K562 (cell line): ENCODE results near the gene SNX25. TPM values are rescaled to one million over a fixed set of nuclear protein-coding genes. Genes with fewer than 3 reads are reported as not detected.

ENCODE experiments used
- BCOR ChIP-seq: fragments of 450-650 bp; IDR thresholded peaks from 2 replicates; pipeline ENCODE4 v1.6.1; 2016
- CC2D1A ChIP-seq: fragments of 450-650 bp; IDR thresholded peaks from 2 replicates; pipeline ENCODE4 v1.6.1; 2017; ENCODE audit warnings: mild to moderate bottlenecking
- ELF2 ChIP-seq: fragments of 250-450 bp; sonication (Bioruptor Pico); IDR thresholded peaks from 2 replicates; pipeline ENCODE4 v1.5.0; 2021; ENCODE audit warnings: mild to moderate bottlenecking
- FOXA1 ChIP-seq: fragments of 450-650 bp; IDR thresholded peaks from 2 replicates; pipeline ENCODE4 v1.6.1; 2016; ENCODE audit warnings: mild to moderate bottlenecking, borderline replicate concordance
- GABPA ChIP-seq: fragments of 200-800 bp; sonication (Bioruptor generic); conservative IDR thresholded peaks from 2 replicates; pipeline ENCODE4 v1.6.1; 2016; ENCODE audit warnings: low read depth, missing genetic modification characterization, missing compliant biosample characterization
- MCM7 ChIP-seq, 2 experiments: fragments of 450-650 bp; IDR thresholded peaks; 2 replicates each; pipeline ENCODE4 v1.6.1; 2016 to 2018
- NFE2 ChIP-seq: IDR thresholded peaks from 2 replicates; pipeline ENCODE4 v1.6.1; 2014; ENCODE audit warnings: antibody characterized with exemption, low read depth
- NRF1 ChIP-seq, 2 experiments: fragments of 450-650 bp; IDR thresholded peaks in 1 of 2; conservative IDR thresholded peaks in 1 of 2; 2 replicates each; pipeline ENCODE4 v1.6.1; 2014; ENCODE audit warnings: mild to moderate bottlenecking in 2 of 2
- PHB ChIP-seq: fragments of 250-450 bp; sonication (Bioruptor Pico); IDR thresholded peaks from 2 replicates; pipeline ENCODE4 v1.5.0; 2021
- PML ChIP-seq: IDR thresholded peaks from 2 replicates; pipeline ENCODE4 v1.6.1; 2012; ENCODE audit warnings: low read length, inconsistent platforms
- TBP ChIP-seq: optimal IDR thresholded peaks from 2 replicates; pipeline ENCODE3; 2011; ENCODE audit warnings: low read depth, low read length, improper control_type of control experiment
- TCF3 ChIP-seq: sonication (generic); formaldehyde crosslinking; IDR thresholded peaks from 2 replicates; pipeline ENCODE4 v1.4.0; 2020; ENCODE audit warnings: mild to moderate bottlenecking, missing genetic modification reagents
- TRIM28 ChIP-seq: fragments of 450-650 bp; IDR thresholded peaks from 2 replicates; pipeline ENCODE4 v1.6.1; 2017
- ZNF224 ChIP-seq: sonication (generic); formaldehyde crosslinking; IDR thresholded peaks from 2 replicates; pipeline ENCODE4 v1.8.0; 2022; ENCODE audit warnings: mild to moderate bottlenecking, missing genetic modification reagents
- ZNF444 ChIP-seq: fragments of 250-450 bp; sonication (Bioruptor Pico); IDR thresholded peaks from 2 replicates; pipeline ENCODE4 v1.4.0; 2020; ENCODE audit warnings: mild to moderate bottlenecking, moderate library complexity
- polyA plus RNA-seq, 8 experiments: library from polyadenylated mRNA; depleted of rRNA in 4 of 8; stranded (reverse) in 5 of 8; unstranded in 3 of 8; fragments of >200 nt; fragmentation: Nextera tagmentation in 2 of 8; fragmentation: Illumina TruSeq in 1 of 8; extraction: Ambion mirVana in 2 of 8; extraction: Trizol in 1 of 8; gene quantifications; 2 replicates each; pipeline versions ENCODE4 v1.2.1 to v1.2.3, GENCODE V29; 2011 to 2014; ENCODE audit warnings: inconsistent platforms in 1 of 8, missing spikeins in 1 of 8
- total RNA-seq, 7 experiments: library from RNA; depleted of rRNA in 6 of 7; stranded (reverse); fragments of >200 nt in 6 of 7; fragmentation: Illumina TruSeq in 2 of 7; extraction: Trizol in 2 of 7; gene quantifications; 2 replicates each; pipeline versions ENCODE4 v1.2.1 to v1.2.3, GENCODE V29; 2011 to 2021; ENCODE audit warnings: low replicate concordance in 1 of 7
- TF ChIP-seq, protein P1 (sequence below): IDR thresholded peaks from 2 replicates; pipeline ENCODE4 v1.6.1; 2016; ENCODE audit warnings: missing genetic modification characterization, missing compliant biosample characterization
- TF ChIP-seq, protein P2 (sequence below), 2 experiments: fragments of 450-650 bp; formaldehyde crosslinking in 1 of 2; IDR thresholded peaks; 2 replicates each; pipeline versions ENCODE4 v1.4.0 to v1.6.1; 2014 to 2020; ENCODE audit warnings: mild to moderate bottlenecking in 2 of 2, borderline replicate concordance in 1 of 2, low read depth in 1 of 2
- TF ChIP-seq, protein P3 (sequence below): fragments of 250-450 bp; sonication (Bioruptor Pico); IDR thresholded peaks from 2 replicates; pipeline ENCODE4 v1.4.0; 2020; ENCODE audit warnings: borderline replicate concordance

The SNX25 gene
- total and polyA plus RNA-seq, 9 of the 15 experiments (the other 6 are each of a cell fraction or from before 2014, with no cell fraction given), result 2.5 to 23.4 (median 13.3) TPM

DNA sequence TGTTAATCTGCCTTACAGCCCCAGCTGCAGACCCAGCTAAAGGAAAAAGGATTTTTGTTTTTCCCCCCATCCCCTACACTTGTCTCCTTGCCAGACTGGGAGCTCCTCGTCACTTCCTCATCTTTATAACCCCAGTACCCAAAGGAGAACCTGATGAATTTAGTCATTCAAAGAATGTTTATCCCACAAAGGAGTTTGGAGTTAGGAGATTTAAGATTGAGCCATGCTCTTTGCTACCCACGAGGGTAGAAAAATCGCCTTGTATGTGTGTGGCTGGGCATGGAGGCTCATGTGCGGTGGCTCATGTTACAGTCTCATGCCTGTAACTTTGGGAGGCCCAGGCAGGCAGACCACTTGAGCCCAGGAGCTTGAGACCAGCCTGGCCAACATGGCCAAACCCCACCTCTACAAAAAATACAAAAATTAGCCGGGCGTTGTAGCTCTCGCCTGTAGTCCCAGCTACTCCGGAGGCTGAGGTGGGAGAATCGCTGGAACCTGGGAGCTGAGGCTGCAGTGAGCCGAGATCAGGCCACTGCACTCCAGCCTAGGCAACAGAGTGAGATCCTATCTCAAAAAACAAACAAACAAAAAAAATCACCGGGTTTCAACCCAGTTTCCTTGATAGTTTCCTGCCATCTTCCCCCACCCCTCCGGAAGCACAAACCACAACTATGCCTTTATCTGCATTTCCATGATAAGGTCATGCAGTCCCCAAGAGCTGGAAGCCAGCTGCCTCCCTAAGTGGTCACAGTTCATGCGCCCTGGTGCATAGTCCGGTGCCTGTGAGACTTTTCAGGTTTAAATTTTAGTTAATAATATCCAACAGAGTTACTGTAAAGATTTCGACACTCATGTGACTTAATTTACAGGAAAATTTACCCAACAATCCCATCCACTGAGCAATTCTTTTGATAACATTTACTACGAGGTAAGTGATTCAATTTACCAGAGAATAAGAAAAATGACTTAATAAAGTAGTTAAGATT, 7.1 kb upstream of the SNX25 start (continued):
- TF ChIP-seq MCM7 (IDR thresholded peaks at IDR 0.05) (no peak), ZNF224 (CRISPR knock-in tag) (no peak), CC2D1A (no peak), NFE2 (no peak), BCOR (0 out of 2 replicates have a peak, but pooled peaks have one; percentile 15), TBP (peak; percentile 40), PHB (CRISPR knock-in tag) (no peak), TRIM28 (no peak), GABPA (tag) (peak; percentile 73), TCF3 (peak; percentile 68), FOXA1 (no peak), PML (peak; percentile 56; the same call in 1 of the 2 replicates), NRF1 (conservative IDR thresholded peaks at IDR 0.05 in 1 of 2, IDR thresholded peaks at IDR 0.05 in 1 of 2) (peak in 1 of 2 experiments; percentile 28; a peak in 1 of 4 replicates), ELF2 (no peak), ZNF444 (no peak)
- TF ChIP-seq, protein P1, sequence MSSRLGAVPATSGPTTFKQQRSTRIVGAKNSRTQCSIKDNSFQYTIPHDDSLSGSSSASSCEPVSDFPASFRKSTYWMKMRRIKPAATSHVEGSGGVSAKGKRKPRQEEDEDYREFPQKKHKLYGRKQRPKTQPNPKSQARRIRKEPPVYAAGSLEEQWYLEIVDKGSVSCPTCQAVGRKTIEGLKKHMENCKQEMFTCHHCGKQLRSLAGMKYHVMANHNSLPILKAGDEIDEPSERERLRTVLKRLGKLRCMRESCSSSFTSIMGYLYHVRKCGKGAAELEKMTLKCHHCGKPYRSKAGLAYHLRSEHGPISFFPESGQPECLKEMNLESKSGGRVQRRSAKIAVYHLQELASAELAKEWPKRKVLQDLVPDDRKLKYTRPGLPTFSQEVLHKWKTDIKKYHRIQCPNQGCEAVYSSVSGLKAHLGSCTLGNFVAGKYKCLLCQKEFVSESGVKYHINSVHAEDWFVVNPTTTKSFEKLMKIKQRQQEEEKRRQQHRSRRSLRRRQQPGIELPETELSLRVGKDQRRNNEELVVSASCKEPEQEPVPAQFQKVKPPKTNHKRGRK (tag), result no peak
- TF ChIP-seq, protein P2, sequence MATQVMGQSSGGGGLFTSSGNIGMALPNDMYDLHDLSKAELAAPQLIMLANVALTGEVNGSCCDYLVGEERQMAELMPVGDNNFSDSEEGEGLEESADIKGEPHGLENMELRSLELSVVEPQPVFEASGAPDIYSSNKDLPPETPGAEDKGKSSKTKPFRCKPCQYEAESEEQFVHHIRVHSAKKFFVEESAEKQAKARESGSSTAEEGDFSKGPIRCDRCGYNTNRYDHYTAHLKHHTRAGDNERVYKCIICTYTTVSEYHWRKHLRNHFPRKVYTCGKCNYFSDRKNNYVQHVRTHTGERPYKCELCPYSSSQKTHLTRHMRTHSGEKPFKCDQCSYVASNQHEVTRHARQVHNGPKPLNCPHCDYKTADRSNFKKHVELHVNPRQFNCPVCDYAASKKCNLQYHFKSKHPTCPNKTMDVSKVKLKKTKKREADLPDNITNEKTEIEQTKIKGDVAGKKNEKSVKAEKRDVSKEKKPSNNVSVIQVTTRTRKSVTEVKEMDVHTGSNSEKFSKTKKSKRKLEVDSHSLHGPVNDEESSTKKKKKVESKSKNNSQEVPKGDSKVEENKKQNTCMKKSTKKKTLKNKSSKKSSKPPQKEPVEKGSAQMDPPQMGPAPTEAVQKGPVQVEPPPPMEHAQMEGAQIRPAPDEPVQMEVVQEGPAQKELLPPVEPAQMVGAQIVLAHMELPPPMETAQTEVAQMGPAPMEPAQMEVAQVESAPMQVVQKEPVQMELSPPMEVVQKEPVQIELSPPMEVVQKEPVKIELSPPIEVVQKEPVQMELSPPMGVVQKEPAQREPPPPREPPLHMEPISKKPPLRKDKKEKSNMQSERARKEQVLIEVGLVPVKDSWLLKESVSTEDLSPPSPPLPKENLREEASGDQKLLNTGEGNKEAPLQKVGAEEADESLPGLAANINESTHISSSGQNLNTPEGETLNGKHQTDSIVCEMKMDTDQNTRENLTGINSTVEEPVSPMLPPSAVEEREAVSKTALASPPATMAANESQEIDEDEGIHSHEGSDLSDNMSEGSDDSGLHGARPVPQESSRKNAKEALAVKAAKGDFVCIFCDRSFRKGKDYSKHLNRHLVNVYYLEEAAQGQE (IDR thresholded peaks at IDR 0.05; ENCODE audit: borderline replicate concordance), result 0 out of 2 replicates have a peak, but pooled peaks have one; percentile 2
- TF ChIP-seq, protein P2 (CRISPR knock-in tag; IDR thresholded peaks at IDR 0.05; ENCODE audit: low read depth), result no peak
- TF ChIP-seq, protein P3, sequence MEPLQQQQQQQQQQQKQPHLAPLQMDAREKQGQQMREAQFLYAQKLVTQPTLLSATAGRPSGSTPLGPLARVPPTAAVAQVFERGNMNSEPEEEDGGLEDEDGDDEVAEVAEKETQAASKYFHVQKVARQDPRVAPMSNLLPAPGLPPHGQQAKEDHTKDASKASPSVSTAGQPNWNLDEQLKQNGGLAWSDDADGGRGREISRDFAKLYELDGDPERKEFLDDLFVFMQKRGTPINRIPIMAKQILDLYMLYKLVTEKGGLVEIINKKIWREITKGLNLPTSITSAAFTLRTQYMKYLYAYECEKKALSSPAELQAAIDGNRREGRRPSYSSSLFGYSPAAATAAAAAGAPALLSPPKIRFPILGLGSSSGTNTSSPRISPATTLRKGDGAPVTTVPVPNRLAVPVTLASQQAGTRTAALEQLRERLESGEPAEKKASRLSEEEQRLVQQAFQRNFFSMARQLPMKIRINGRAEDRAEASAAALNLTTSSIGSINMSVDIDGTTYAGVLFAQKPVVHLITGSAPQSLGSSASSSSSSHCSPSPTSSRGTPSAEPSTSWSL (CRISPR knock-in tag), result no peak
